ENCODE measurements around the gene DACH1.

- TF ChIP-seq POLR2AphosphoS5 (IDR thresholded peaks at IDR 0.05) (no peak), CTCF (IDR thresholded peaks at IDR 0.05) (no peak)
These were observed 65.2 kb downstream of the DACH1 start for GRCh38 chr13:71801781-71802180.
